HL-60 (cell line): ENCODE data around the gene LONP2.

Experiments used
- DNase-seq, 2 experiments: peaks; one replicate each; pipeline ENCODE4 v3.0.0-alpha.2; 2010 to 2020; ENCODE audit warnings: low read depth in 1 of 2, low spot score in 1 of 2
- H3K27ac ChIP-seq: fragments of 250-450 bp; sonication (Bioruptor Pico); replicated peaks from 2 replicates; pipeline ENCODE4 v1.5.1; 2020; ENCODE audit warnings: mild to moderate bottlenecking, moderate library complexity
- H3K27me3 ChIP-seq: fragments of 250-450 bp; sonication (Bioruptor Pico); 2 replicates; pipeline ENCODE4 v1.5.1; 2021; ENCODE audit warnings: mild to moderate bottlenecking, moderate library complexity; ENCODE audit not compliant: insufficient read depth, poor library complexity, severe bottlenecking
- H3K4me3 ChIP-seq: replicated peaks from 2 replicates; pipeline ENCODE4 v1.5.1; 2011; ENCODE audit warnings: mild to moderate bottlenecking, control low read depth, low read length; ENCODE audit not compliant: insufficient read depth
- CTCF ChIP-seq: IDR thresholded peaks from one replicate; pipeline ENCODE4 v1.5.1; 2011; ENCODE audit warnings: low read length, control low read depth, inconsistent platforms; ENCODE audit not compliant: insufficient read depth
- GABPA ChIP-seq: IDR thresholded peaks from 2 replicates; pipeline ENCODE4 v1.6.1; 2012; ENCODE audit warnings: low read depth
- POLR2AphosphoS5 ChIP-seq: IDR thresholded peaks from 2 replicates; pipeline ENCODE4 v1.6.1; 2012; ENCODE audit warnings: low read depth
- REST ChIP-seq: IDR thresholded peaks from 2 replicates; pipeline ENCODE4 v1.6.1; 2012; ENCODE audit warnings: low read depth; ENCODE audit not compliant: insufficient replicate concordance
- SPI1 ChIP-seq: IDR thresholded peaks from 2 replicates; pipeline ENCODE4 v1.6.1; 2012; ENCODE audit warnings: low read depth, mild to moderate bottlenecking, borderline replicate concordance

Gene LONP2

GRCh38 chr16:48385253-48386150 is 141.4 kb downstream of the LONP2 start, which contains the start of gene SIAH1:
Gene SIAH1, minus strand, starts transcription at chr16:48385413. Its CDS starts 22,985 bp downstream, at chr16:48362428.
- peak; percentile 68 to 71 for DNase-seq
- Histone ChIP-seq H3K4me3 (peak within 1 kb of the TSS; percentile 73), H3K27ac (peak within 1 kb of the TSS; percentile 80), H3K27me3 (no peaks in the 10 kb centered on the region)
- TF ChIP-seq CTCF, result no peak
- TF ChIP-seq POLR2AphosphoS5, result peak; percentile 78

GRCh38 chr16:48386559-48387312 is 142.6 kb downstream of the LONP2 start:
- TF ChIP-seq GABPA (no peak), CTCF (no peak), POLR2AphosphoS5 (no peak), SPI1 (peak; percentile 54; the same call in 1 of the 2 replicates), REST (no peak)
- no peak overlapping the region for H3K27ac ChIP-seq
- no peak overlapping the region for H3K4me3 ChIP-seq
- no peak for DNase-seq
- H3K27me3 ChIP-seq, result no peaks in the 10 kb centered on the region

- DNase-seq, result no peak
- TF ChIP-seq SPI1 (no peak), GABPA (no peak), CTCF (no peak), POLR2AphosphoS5 (no peak), REST (no peak)
These were observed 148.3 kb downstream of the LONP2 start for GRCh38 chr16:48392407-48392806.

More at GRCh38 chr16:48392407-48392806, 148.3 kb downstream of the LONP2 start:
- H3K4me3 ChIP-seq, result no peak overlapping the region
- no peak overlapping the region for H3K27ac ChIP-seq
- H3K27me3 ChIP-seq, result no peaks in the 10 kb centered on the region
